Activated CD8-positive, alpha-beta memory T cell treated with anti-CD3 and anti-CD28 coated beads, Interleukin-2, amount 10 ng/mL, durations not matched to agents 7 days and 5 days (primary cell): Measurements from ENCODE around the gene ATP2B2. TPM values are rescaled to one million over a fixed set of nuclear protein-coding genes. Genes with fewer than 3 reads are reported as not detected.

Source experiments
- ATAC-seq: fragments of 150-1000 bp; cut with Tn5 transposase; one replicate; pipeline ENCODE4 v1.10.0; 2021; ENCODE audit warnings: moderate library complexity
- CTCF ChIA-PET: fragments of 350-600 bp; sonication (Branson Sonifier 250); formaldehyde crosslinking; loops from one replicate; lab custom pipeline; 2021; ENCODE audit warnings: antibody characterized with exemption; lab: Charles Lee
- DNase-seq: peaks from one replicate; pipeline ENCODE4 v3.0.0-alpha.2; 2020
- H3K27ac Mint-ChIP-seq: one replicate; pipeline ENCODE4 v1.8.0; 2021; ENCODE audit warnings: mild to moderate bottlenecking, mixed read lengths
- H3K27me3 Mint-ChIP-seq: one replicate; pipeline ENCODE4 v1.8.0; 2021; ENCODE audit warnings: mixed read lengths
- H3K36me3 Mint-ChIP-seq: one replicate; pipeline ENCODE4 v1.8.0; 2021; ENCODE audit warnings: mild to moderate bottlenecking, mixed read lengths
- H3K4me1 Mint-ChIP-seq: one replicate; pipeline ENCODE4 v1.8.0; 2021; ENCODE audit warnings: mixed read lengths
- H3K4me3 Mint-ChIP-seq: one replicate; pipeline ENCODE4 v1.8.0; 2021; ENCODE audit warnings: mild to moderate bottlenecking, moderate library complexity, mixed read lengths
- H3K9me3 Mint-ChIP-seq: one replicate; pipeline ENCODE4 v1.8.0; 2022; ENCODE audit warnings: low read depth, mixed read lengths
- total RNA-seq, 2 experiments: library from RNA; stranded (reverse); gene quantifications; one replicate each; pipeline ENCODE4 v1.2.3, GENCODE V29; 2021

The ATP2B2 gene
- total RNA-seq, result not detected

DNA sequence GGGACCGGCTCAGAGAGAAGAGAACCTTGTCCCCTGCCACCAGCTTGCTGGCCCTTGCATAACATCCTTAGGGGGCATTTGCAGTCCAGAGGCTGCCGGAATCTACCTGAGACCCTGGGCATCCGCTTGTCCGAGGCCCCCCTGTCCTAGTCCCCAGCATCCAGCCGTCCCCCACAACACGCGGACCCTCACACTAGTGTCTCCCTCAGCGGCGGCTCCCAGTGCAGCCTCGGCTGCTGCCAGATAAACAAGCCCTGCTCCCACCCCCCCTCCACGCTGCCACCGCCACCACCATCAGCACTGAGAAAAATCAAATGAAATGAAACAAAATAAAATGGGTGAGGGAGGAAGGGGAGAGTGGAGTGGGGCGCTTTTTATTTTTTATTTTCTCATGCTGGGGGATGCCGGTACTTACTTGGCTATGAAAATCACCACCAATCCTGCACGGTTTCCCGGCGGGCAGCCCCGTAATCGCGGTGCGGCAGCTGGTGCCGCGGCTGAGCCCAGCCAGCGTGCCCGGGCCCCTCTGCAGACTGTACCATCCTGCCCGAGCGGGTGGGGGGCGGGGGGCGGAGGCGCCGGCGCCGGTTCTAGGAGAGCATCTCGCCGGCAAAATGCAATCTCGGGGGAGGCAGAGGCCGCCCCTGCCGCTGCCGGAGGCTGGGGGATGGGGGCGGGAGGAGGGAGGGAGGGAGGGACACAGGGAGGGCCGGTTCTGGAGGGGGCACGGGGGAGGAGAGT is at the start of gene ATP2B2:
ATP2B2 (minus strand) TSS at position 537 of the 741 bp plus-strand sequence. CDS start 56,043 bp downstream, outside the sequence.
- no peaks in the 10 kb centered on the region for H3K9me3 Mint-ChIP-seq
- DNase-seq (no peak), ATAC-seq (no peak)
- peaks cover 2% of the 10 kb centered on the region for H3K4me1 Mint-ChIP-seq
- CTCF ChIA-PET, result no interaction called here
- H3K4me3 Mint-ChIP-seq, result no peak within 1 kb of the TSS
- no peaks in the 10 kb centered on the region for H3K36me3 Mint-ChIP-seq
- no peak within 1 kb of the TSS for H3K27ac Mint-ChIP-seq
- peaks cover 20% of the 10 kb centered on the region for H3K27me3 Mint-ChIP-seq

DNA sequence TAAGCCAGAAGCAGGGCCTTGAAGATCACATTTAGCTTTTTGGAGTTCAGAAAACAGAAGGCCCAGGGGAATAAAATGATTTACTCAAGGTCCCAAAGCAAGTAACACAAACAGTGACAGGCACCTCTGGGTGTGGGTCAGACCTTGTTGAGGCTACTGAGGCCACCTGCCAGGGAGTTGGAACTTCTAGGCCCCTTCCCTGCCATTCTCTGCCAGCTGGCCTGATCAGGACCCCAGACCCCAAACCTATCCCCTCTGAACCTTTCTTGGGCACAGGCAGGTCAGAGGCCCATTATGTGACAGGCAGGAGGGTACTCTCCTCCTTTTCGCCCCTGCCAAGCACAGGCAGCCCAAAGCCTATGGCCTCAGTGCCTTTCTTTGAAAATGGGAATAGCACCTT is 49.4 kb upstream of the ATP2B2 start:
- CTCF ChIA-PET, result no interaction called here
- H3K4me3 Mint-ChIP-seq, result no peak overlapping the region
- no peaks in the 10 kb centered on the region for H3K36me3 Mint-ChIP-seq
- H3K9me3 Mint-ChIP-seq, result no peaks in the 10 kb centered on the region
- H3K4me1 Mint-ChIP-seq, result peaks cover 30% of the 10 kb centered on the region
- peak; percentile 19 for DNase-seq
- no peak for ATAC-seq
- H3K27ac Mint-ChIP-seq, result no peak overlapping the region
- peaks cover 17% of the 10 kb centered on the region for H3K27me3 Mint-ChIP-seq

- ATAC-seq (no peak), DNase-seq (peak; percentile 29)
- H3K27ac Mint-ChIP-seq, result no peak overlapping the region
- no peaks in the 10 kb centered on the region for H3K9me3 Mint-ChIP-seq
- no peak overlapping the region for H3K4me3 Mint-ChIP-seq
- H3K36me3 Mint-ChIP-seq, result no peaks in the 10 kb centered on the region
- peaks cover 16% of the 10 kb centered on the region for H3K27me3 Mint-ChIP-seq
- CTCF ChIA-PET, result no interaction called here
- H3K4me1 Mint-ChIP-seq, result peaks cover 33% of the 10 kb centered on the region
Observed at GRCh38 chr3:10554236-10554611, 48.8 kb upstream of the ATP2B2 start.

DNA sequence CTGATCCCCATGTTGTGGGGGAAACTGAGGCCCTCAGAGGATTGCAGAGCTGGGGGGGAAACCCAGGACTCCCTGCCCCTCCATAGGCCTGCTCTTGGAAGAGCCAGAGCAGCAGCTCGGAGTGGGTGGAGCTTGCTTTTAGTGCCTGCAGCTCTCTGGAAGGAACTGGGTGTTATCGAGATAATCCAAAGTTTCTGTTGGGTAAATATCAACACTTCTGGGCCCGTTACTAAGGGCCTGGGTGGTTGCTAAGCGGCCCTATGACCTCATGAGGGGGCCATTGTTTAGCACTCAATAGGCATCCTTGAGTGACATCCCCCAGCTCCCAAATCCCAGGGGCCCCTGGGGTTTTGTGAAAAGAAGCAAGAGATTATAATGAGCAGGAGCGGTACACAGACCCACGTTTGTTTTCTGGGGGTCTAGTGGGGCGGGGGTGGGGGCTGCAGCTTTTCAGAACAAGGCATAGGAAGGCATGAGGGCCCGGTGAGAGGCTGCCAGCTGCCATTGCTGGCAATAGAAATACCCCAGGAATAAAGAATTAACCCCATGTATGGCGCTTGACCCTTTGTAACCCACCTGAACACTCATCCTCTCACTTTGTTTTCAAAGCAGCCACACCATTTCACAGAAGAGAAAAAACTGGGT is 48.3 kb upstream of the ATP2B2 start:
- Mint-ChIP-seq H3K4me3 (no peak overlapping the region), H3K27me3 (peaks cover 12% of the 10 kb centered on the region), H3K27ac (no peak overlapping the region), H3K36me3 (no peaks in the 10 kb centered on the region), H3K9me3 (no peaks in the 10 kb centered on the region), H3K4me1 (peaks cover 38% of the 10 kb centered on the region)
- peak; percentile 16 for DNase-seq
- no peak for ATAC-seq
- CTCF ChIA-PET, result interaction anchor here (1.0 to 1.1 kb wide), 2 partner anchors 116 to 117 kb away, joined by 3 read pairs; no protein-coding TSS in a partner anchor

- H3K4me3 Mint-ChIP-seq, result peak overlapping the region; percentile 22
- peak; percentile 54 for DNase-seq
- CTCF ChIA-PET, result interaction anchor here (1.0 to 1.7 kb wide), 4 partner anchors 8 to 186 kb away, joined by 3 to 6 read pairs (median 4); no protein-coding TSS in a partner anchor
- H3K4me1 Mint-ChIP-seq, result peaks cover 46% of the 10 kb centered on the region
- H3K9me3 Mint-ChIP-seq, result no peaks in the 10 kb centered on the region
- peak; percentile 41 for ATAC-seq
- H3K27me3 Mint-ChIP-seq, result peaks cover 14% of the 10 kb centered on the region
- H3K36me3 Mint-ChIP-seq, result no peaks in the 10 kb centered on the region
- H3K27ac Mint-ChIP-seq, result peak overlapping the region; percentile 62
Observed at GRCh38 chr3:10552631-10552943, 47.2 kb upstream of the ATP2B2 start.

- CTCF ChIA-PET, result interaction anchor here (0.7 to 1.7 kb wide), 4 partner anchors 9 to 187 kb away, joined by 3 to 6 read pairs (median 4); no protein-coding TSS in a partner anchor
- no peaks in the 10 kb centered on the region for H3K9me3 Mint-ChIP-seq
- H3K36me3 Mint-ChIP-seq, result no peaks in the 10 kb centered on the region
- DNase-seq, result peak; percentile 81
- H3K27ac Mint-ChIP-seq, result peak overlapping the region; percentile 62
- peak overlapping the region; percentile 22 for H3K4me3 Mint-ChIP-seq
- peaks cover 18% of the 10 kb centered on the region for H3K27me3 Mint-ChIP-seq
- peak; percentile 74 for ATAC-seq
- H3K4me1 Mint-ChIP-seq, result peaks cover 43% of the 10 kb centered on the region
Observed at GRCh38 chr3:10551821-10552630, 46.6 kb upstream of the ATP2B2 start.

DNA sequence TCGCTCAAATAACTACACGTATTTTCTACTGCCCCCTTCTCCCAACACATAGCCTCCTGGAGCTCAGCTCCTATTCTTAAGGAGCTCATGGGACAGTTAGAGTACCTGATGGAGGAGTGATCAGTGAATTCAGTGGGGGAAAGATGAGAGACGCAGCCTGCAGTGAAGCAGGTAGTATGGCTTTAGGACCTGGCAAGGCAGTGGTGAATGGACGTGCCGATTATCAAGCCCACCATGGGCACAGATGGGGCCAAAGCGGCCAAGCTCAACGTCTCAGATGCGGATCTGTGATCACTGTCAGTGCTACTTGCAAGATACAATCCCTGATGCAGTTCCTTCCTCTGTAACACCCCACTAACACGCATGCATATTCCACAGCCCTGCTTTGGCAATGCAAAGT is 45.8 kb upstream of the ATP2B2 start:
- Mint-ChIP-seq H3K36me3 (no peaks in the 10 kb centered on the region), H3K9me3 (no peaks in the 10 kb centered on the region), H3K27ac (no peak overlapping the region), H3K27me3 (peaks cover 17% of the 10 kb centered on the region), H3K4me3 (no peak overlapping the region), H3K4me1 (peaks cover 43% of the 10 kb centered on the region)
- CTCF ChIA-PET, result interaction anchor here (0.9 kb wide), 1 partner anchor 10 kb away, joined by 3 read pairs; no protein-coding TSS in a partner anchor
- DNase-seq, result peak; percentile 29
- no peak for ATAC-seq

GRCh38 chr3:10550705-10551104 is 45.3 kb upstream of the ATP2B2 start:
- H3K27me3 Mint-ChIP-seq, result peaks cover 15% of the 10 kb centered on the region
- H3K4me1 Mint-ChIP-seq, result peaks cover 43% of the 10 kb centered on the region
- ATAC-seq (no peak), DNase-seq (peak; percentile 33)
- H3K36me3 Mint-ChIP-seq, result no peaks in the 10 kb centered on the region
- H3K9me3 Mint-ChIP-seq, result no peaks in the 10 kb centered on the region
- H3K27ac Mint-ChIP-seq, result no peak overlapping the region
- CTCF ChIA-PET, result no interaction called here
- no peak overlapping the region for H3K4me3 Mint-ChIP-seq

DNA sequence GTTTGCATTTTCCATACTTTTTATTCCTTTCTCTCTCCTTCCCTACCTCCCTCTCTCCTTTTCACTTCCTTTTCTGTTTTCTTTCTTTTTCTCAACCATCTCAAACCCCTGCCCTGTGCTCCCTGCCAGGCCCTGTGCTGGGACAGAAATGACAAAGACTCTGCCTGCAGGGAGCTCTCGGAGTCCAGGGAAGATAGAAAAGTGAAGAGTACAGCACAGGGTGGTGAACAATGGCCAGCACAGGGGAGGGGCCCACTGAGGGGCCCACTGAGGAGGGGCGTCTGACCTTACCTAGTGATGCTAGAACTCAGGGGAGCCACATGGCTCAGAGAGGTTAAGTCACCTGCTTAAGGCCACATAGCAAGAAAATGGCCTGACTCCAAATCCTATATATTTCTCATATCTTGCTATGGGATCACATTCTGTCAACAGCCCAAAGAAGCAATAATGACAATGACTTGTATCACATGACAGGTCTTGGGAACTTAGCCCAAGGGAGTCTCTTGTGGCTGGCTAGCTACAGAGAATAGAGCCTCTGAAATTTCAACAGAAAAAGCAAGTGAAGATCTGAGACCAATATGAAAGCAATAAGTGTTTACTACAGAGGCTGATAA is 44.3 kb upstream of the ATP2B2 start:
- peaks cover 2% of the 10 kb centered on the region for H3K9me3 Mint-ChIP-seq
- H3K27me3 Mint-ChIP-seq, result peaks cover 17% of the 10 kb centered on the region
- DNase-seq, result peak; percentile 18
- H3K27ac Mint-ChIP-seq, result no peak overlapping the region
- peaks cover 43% of the 10 kb centered on the region for H3K4me1 Mint-ChIP-seq
- no peak overlapping the region for H3K4me3 Mint-ChIP-seq
- ATAC-seq, result no peak
- CTCF ChIA-PET, result no interaction called here
- no peaks in the 10 kb centered on the region for H3K36me3 Mint-ChIP-seq

- H3K27ac Mint-ChIP-seq, result no peak overlapping the region
- DNase-seq (peak; percentile 53), ATAC-seq (peak; percentile 50)
- no peaks in the 10 kb centered on the region for H3K36me3 Mint-ChIP-seq
- no peak overlapping the region for H3K4me3 Mint-ChIP-seq
- CTCF ChIA-PET, result interaction anchor here (0.9 to 1.4 kb wide), 2 partner anchors 55 to 190 kb away, joined by 3 read pairs; no protein-coding TSS in a partner anchor
- H3K4me1 Mint-ChIP-seq, result peaks cover 43% of the 10 kb centered on the region
- H3K27me3 Mint-ChIP-seq, result peaks cover 18% of the 10 kb centered on the region
- peaks cover 2% of the 10 kb centered on the region for H3K9me3 Mint-ChIP-seq
Observed at GRCh38 chr3:10548992-10549391, 43.6 kb upstream of the ATP2B2 start.

DNA sequence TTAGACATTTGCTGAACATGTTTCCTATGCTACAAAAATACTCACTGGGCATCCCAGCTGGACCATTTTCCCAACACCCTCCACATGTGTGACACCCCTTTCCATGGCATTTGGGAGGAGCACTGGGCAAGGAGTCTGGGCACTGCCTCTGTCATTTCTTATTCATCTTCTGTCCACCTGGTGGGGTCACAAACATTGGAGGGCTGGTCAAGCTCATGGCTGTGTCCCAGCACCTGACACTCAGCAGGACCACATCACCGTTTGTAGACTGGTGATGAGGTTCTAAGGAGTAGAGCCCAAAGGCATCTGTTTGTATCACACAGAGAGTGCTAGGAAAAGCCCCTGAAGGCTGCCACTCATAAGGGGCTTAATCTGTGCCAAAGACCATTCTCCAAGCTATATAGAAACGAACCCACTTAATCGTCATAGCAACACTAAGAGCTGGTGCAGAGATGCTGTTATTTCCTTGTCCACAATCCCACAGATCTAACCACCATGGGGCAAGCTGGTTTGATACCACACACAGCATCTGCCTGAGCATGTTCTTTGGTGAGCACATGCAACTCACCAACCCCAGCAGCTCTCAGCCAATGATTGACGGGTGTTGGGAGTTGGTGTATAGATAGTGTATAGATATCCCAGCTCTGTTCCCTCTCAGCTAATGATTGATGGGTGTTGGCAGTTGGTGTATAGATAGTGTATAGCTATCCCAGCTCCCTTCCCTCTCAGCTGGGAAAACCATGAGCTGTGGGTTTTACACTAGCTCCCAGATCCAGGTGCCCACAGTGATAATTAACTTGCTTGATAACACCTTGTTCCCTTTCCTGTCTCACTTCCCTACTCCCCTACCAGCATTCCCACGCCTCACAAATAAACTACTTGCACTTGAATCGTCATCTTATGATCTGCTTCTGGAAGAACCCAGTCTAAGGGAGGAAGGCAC is 42.7 kb upstream of the ATP2B2 start:
- H3K36me3 Mint-ChIP-seq, result no peaks in the 10 kb centered on the region
- H3K9me3 Mint-ChIP-seq, result peaks cover 2% of the 10 kb centered on the region

DNA sequence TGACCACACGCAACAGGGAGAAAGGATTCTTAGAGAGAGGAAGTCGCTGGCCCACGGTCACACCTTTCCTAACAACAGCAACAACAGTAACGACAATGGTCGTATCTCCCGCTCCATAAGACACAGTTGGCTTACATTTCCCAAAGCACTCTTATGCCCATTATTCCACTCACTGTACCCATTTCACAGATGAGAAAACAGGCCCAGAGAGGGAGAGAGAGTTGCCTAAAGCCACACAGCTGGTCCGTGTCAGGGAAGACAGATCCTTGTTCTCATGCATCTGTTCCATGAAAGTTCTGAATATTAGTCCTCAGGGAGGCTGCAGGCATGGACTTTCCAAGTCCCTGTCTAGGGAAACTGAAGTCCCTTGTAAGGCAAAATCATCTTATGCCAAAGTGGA is 42.0 kb upstream of the ATP2B2 start:
- Mint-ChIP-seq H3K4me3 (no peak overlapping the region), H3K4me1 (peaks cover 35% of the 10 kb centered on the region), H3K9me3 (peaks cover 2% of the 10 kb centered on the region), H3K27me3 (peaks cover 20% of the 10 kb centered on the region), H3K36me3 (no peaks in the 10 kb centered on the region), H3K27ac (no peak overlapping the region)
- ATAC-seq, result no peak
- DNase-seq, result peak; percentile 12
- CTCF ChIA-PET, result interaction anchor here (1.4 kb wide), 1 partner anchor 56 kb away, joined by 3 read pairs; no protein-coding TSS in a partner anchor

More for the DNA sequence above, 42.7 kb upstream of the ATP2B2 start:
- Mint-ChIP-seq H3K4me3 (no peak overlapping the region), H3K27ac (no peak overlapping the region), H3K4me1 (peaks cover 42% of the 10 kb centered on the region), H3K27me3 (peaks cover 18% of the 10 kb centered on the region)
- CTCF ChIA-PET, result interaction anchor here (0.9 to 1.4 kb wide), 2 partner anchors 56 to 191 kb away, joined by 3 read pairs; no protein-coding TSS in a partner anchor
- ATAC-seq (peak; percentile 20), DNase-seq (peak; percentile 62)
